Measurements from ENCODE around the gene PTPRJ. TPM values are rescaled to one million over a fixed set of nuclear protein-coding genes. Genes with fewer than 3 reads are reported as not detected.

The PTPRJ gene
- total RNA-seq, 1 experiment from 2014 or later: 12.1 TPM

DNA sequence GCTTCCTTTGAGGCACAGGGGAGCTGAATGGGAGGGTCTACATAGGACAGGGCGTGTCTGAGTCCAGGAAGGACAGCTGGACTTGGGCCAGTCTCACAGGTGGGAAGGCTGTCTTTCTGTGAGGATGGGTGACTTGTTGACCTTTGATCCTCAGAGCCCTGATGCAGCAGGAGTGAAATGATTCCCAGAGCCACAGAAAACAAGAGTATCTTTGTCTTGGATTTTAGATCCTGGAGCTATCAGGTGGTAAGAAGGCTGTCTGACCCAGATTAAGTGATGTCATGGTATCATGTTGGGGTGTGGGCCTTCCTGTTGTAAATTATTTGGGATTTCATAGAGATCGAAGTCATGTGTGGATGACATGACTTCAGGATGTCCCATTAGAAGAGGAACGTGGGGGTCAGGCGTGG is 15.0 kb downstream of the PTPRJ start:
- ChIA-PET CTCF (interaction anchor here (0.7 kb wide), 1 partner anchor 75 kb away, joined by 5 read pairs; no protein-coding TSS in a partner anchor), POLR2A (ENCODE audit: low non-redundant PET) (no interaction called here)
- intact Hi-C loops (cut with micrococcal nuclease; ENCODE audit: unreplicated experiment): no loop called here
- H3K27me3 ChIP-seq (replicated peaks; ENCODE audit: insufficient read depth, low read depth, low read length, poor library complexity): no peaks in the 10 kb centered on the region
- H3K4me3 ChIP-seq (ENCODE audit: low read depth, low read length, poor library complexity, severe bottlenecking): no peak overlapping the region
- BruUV-seq (replicated peaks): no TSS peak
- DNase-seq (ENCODE audit: low spot score): no peak
- TF ChIP-seq EZH2 (IDR thresholded peaks at IDR 0.05; ENCODE audit: borderline replicate concordance, low read depth, low read length, poor library complexity, severe bottlenecking): no peak
- TF ChIP-seq, protein P1, sequence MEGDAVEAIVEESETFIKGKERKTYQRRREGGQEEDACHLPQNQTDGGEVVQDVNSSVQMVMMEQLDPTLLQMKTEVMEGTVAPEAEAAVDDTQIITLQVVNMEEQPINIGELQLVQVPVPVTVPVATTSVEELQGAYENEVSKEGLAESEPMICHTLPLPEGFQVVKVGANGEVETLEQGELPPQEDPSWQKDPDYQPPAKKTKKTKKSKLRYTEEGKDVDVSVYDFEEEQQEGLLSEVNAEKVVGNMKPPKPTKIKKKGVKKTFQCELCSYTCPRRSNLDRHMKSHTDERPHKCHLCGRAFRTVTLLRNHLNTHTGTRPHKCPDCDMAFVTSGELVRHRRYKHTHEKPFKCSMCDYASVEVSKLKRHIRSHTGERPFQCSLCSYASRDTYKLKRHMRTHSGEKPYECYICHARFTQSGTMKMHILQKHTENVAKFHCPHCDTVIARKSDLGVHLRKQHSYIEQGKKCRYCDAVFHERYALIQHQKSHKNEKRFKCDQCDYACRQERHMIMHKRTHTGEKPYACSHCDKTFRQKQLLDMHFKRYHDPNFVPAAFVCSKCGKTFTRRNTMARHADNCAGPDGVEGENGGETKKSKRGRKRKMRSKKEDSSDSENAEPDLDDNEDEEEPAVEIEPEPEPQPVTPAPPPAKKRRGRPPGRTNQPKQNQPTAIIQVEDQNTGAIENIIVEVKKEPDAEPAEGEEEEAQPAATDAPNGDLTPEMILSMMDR (conservative IDR thresholded peaks at IDR 0.05; ENCODE audit: low read depth, low read length): no peak
- no peak overlapping the region for H3K27ac ChIP-seq (ENCODE audit: low read depth, low read length, poor library complexity, severe bottlenecking)
- H3K9me3 ChIP-seq (ENCODE audit: low read depth, low read length, poor library complexity, severe bottlenecking): no peaks in the 10 kb centered on the region
- no peaks in the 10 kb centered on the region for H3K36me3 ChIP-seq (ENCODE audit: insufficient read depth, low read length, poor library complexity, severe bottlenecking)
- no peaks in the 10 kb centered on the region for H3K4me1 ChIP-seq (ENCODE audit: insufficient read depth, low read length, poor library complexity, severe bottlenecking)

DNA sequence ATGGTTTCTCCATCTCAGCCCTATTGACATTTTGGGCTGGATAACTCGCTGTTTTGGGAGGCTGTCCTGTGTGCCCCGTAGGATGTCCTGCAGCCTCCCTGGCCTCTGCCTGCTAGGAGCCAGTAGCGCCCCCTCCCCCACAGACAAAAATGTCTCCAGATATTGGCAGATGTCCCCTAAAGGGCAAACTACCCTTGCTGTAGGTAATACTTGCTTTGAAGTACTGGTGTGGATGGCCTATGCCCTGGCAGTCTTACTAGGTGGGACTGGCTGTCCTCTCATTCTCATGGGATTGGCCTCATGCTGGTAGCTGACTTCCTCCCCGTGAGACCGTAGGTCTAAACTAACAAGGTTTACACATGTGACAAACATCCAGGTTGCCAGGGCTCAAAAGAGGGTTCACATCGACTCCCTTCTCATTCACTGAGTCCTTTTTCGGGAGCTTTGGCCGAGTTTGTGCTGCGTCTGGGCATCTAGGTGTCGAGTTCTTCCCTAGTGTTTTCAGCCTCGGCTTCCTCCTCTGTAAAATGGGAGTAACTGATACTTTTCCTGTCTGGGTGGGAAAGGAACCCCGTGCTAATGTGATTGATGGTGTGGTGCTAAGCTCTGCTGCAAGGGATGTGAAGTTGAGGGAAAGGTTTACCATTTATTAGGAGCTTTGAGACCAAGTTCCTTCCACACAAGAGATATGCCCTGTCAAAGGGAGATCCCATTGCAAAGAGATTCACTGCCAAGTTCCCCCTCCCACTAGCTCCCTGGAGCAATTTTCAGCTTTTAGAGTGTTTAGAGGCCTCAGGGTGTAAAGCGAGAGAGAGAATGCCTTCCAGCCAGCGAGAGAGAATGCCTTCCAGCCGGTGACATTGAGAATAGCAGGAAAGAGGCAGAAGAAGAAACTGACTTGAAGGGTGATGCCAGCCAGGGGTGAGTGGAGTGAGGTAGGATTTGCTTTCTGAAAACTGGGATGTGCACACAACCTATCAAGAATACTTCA is 17.0 kb downstream of the PTPRJ start:
- POLR2A ChIA-PET (ENCODE audit: low non-redundant PET): no interaction called here
- no TSS peak for BruUV-seq (replicated peaks)

DNA sequence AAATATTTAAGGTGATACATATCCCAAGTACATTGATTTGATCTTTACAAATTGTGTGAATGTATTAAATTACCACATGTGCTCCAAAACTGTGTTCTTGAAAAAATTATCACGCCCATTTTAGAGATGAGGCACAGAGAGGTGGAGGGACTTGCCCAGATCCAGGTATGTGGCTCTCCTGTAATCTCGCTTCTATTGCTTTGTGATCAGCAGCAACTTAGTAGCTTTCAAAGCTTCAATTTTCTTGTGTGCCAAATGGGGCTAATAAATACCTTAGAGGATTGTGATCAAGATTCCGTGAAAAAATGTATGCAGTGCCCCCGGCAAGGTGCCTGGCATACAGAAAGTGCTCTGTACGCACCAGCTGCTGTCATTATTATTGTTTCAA is 18.0 kb downstream of the PTPRJ start:
- ChIA-PET CTCF (no interaction called here), POLR2A (ENCODE audit: low non-redundant PET) (no interaction called here)
- TF ChIP-seq, protein P1 (conservative IDR thresholded peaks at IDR 0.05; ENCODE audit: low read depth, low read length): no peak
- TF ChIP-seq EZH2 (IDR thresholded peaks at IDR 0.05; ENCODE audit: borderline replicate concordance, low read depth, low read length, poor library complexity, severe bottlenecking): no peak
- Histone ChIP-seq H3K27me3 (replicated peaks; ENCODE audit: insufficient read depth, low read depth, low read length, poor library complexity) (no peaks in the 10 kb centered on the region), H3K4me1 (ENCODE audit: insufficient read depth, low read length, poor library complexity, severe bottlenecking) (no peaks in the 10 kb centered on the region), H3K4me3 (ENCODE audit: low read depth, low read length, poor library complexity, severe bottlenecking) (no peak overlapping the region), H3K9me3 (ENCODE audit: low read depth, low read length, poor library complexity, severe bottlenecking) (no peaks in the 10 kb centered on the region), H3K27ac (ENCODE audit: low read depth, low read length, poor library complexity, severe bottlenecking) (no peak overlapping the region), H3K36me3 (ENCODE audit: insufficient read depth, low read length, poor library complexity, severe bottlenecking) (no peaks in the 10 kb centered on the region)
- no peak for DNase-seq (ENCODE audit: low spot score)
- BruUV-seq (replicated peaks): no TSS peak
- intact Hi-C loops (cut with micrococcal nuclease; ENCODE audit: unreplicated experiment): no loop called here

More for the DNA sequence above, 17.0 kb downstream of the PTPRJ start:
- no peaks in the 10 kb centered on the region for H3K36me3 ChIP-seq (ENCODE audit: insufficient read depth, low read length, poor library complexity, severe bottlenecking)
- CTCF ChIA-PET: no interaction called here
- TF ChIP-seq EZH2 (IDR thresholded peaks at IDR 0.05; ENCODE audit: borderline replicate concordance, low read depth, low read length, poor library complexity, severe bottlenecking): no peak
- TF ChIP-seq, protein P1 (conservative IDR thresholded peaks at IDR 0.05; ENCODE audit: low read depth, low read length): no peak
- intact Hi-C loops (cut with micrococcal nuclease; ENCODE audit: unreplicated experiment): no loop called here
- no peaks in the 10 kb centered on the region for H3K4me1 ChIP-seq (ENCODE audit: insufficient read depth, low read length, poor library complexity, severe bottlenecking)
- no peak overlapping the region for H3K27ac ChIP-seq (ENCODE audit: low read depth, low read length, poor library complexity, severe bottlenecking)
- H3K9me3 ChIP-seq (ENCODE audit: low read depth, low read length, poor library complexity, severe bottlenecking): no peaks in the 10 kb centered on the region
- H3K27me3 ChIP-seq (replicated peaks; ENCODE audit: insufficient read depth, low read depth, low read length, poor library complexity): no peaks in the 10 kb centered on the region
- no peak for DNase-seq (ENCODE audit: low spot score)
- no peak overlapping the region for H3K4me3 ChIP-seq (ENCODE audit: low read depth, low read length, poor library complexity, severe bottlenecking)

Data from A673 (cell line).